HL-60 (cell line): ENCODE data around the gene PRRG1.

Source experiments
- POLR2AphosphoS5 ChIP-seq: IDR thresholded peaks from 2 replicates; pipeline ENCODE4 v1.6.1; 2012; ENCODE audit warnings: low read depth
- TF ChIP-seq, protein P1 (sequence below): IDR thresholded peaks from one replicate; pipeline ENCODE4 v1.5.1; 2011; ENCODE audit warnings: low read length, control low read depth, inconsistent platforms; ENCODE audit not compliant: insufficient read depth
- TF ChIP-seq, protein P2 (sequence below): IDR thresholded peaks from 2 replicates; pipeline ENCODE4 v1.6.1; 2012; ENCODE audit warnings: low read depth; ENCODE audit not compliant: insufficient replicate concordance

DNA sequence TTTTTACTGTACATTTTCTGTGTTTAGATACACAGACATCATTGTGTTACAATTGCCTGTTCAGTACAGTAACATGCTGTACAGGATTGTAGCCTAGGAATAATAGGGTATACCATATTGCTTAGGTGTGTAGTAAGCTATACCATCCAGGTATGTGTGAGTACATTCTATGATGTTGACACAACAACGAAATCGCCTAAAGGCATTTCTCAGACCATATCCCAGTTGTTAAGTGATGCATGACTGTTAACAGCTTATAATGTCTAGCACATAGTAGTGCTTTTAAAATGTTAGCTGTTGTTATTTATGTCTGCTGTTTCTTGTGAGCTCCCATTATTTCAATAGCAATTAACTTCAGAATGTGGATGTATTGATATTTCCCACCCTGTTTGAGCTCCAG is 4.5 kb downstream of the PRRG1 start:
- TF ChIP-seq, protein P1, sequence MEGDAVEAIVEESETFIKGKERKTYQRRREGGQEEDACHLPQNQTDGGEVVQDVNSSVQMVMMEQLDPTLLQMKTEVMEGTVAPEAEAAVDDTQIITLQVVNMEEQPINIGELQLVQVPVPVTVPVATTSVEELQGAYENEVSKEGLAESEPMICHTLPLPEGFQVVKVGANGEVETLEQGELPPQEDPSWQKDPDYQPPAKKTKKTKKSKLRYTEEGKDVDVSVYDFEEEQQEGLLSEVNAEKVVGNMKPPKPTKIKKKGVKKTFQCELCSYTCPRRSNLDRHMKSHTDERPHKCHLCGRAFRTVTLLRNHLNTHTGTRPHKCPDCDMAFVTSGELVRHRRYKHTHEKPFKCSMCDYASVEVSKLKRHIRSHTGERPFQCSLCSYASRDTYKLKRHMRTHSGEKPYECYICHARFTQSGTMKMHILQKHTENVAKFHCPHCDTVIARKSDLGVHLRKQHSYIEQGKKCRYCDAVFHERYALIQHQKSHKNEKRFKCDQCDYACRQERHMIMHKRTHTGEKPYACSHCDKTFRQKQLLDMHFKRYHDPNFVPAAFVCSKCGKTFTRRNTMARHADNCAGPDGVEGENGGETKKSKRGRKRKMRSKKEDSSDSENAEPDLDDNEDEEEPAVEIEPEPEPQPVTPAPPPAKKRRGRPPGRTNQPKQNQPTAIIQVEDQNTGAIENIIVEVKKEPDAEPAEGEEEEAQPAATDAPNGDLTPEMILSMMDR: no peak
- TF ChIP-seq POLR2AphosphoS5: no peak
- TF ChIP-seq, protein P2, sequence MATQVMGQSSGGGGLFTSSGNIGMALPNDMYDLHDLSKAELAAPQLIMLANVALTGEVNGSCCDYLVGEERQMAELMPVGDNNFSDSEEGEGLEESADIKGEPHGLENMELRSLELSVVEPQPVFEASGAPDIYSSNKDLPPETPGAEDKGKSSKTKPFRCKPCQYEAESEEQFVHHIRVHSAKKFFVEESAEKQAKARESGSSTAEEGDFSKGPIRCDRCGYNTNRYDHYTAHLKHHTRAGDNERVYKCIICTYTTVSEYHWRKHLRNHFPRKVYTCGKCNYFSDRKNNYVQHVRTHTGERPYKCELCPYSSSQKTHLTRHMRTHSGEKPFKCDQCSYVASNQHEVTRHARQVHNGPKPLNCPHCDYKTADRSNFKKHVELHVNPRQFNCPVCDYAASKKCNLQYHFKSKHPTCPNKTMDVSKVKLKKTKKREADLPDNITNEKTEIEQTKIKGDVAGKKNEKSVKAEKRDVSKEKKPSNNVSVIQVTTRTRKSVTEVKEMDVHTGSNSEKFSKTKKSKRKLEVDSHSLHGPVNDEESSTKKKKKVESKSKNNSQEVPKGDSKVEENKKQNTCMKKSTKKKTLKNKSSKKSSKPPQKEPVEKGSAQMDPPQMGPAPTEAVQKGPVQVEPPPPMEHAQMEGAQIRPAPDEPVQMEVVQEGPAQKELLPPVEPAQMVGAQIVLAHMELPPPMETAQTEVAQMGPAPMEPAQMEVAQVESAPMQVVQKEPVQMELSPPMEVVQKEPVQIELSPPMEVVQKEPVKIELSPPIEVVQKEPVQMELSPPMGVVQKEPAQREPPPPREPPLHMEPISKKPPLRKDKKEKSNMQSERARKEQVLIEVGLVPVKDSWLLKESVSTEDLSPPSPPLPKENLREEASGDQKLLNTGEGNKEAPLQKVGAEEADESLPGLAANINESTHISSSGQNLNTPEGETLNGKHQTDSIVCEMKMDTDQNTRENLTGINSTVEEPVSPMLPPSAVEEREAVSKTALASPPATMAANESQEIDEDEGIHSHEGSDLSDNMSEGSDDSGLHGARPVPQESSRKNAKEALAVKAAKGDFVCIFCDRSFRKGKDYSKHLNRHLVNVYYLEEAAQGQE: no peak
